GM19463 (cell line): Measurements from ENCODE around the gene ARHGEF40.

Source experiments
- ATAC-seq: cut with Tn5 transposase; IDR thresholded peaks from one replicate; pipeline ENCODE4 v1.9.1; 2021; ENCODE audit warnings: mild to moderate bottlenecking, moderate library complexity; ENCODE audit not compliant: unreplicated experiment

ARHGEF40 gene

GRCh38 chr14:21078726-21079125 is 8.6 kb downstream of the ARHGEF40 start:
- ATAC-seq, result no peak

- no peak for ATAC-seq
These were observed 11.5 kb downstream of the ARHGEF40 start for GRCh38 chr14:21081521-21082142.

- ATAC-seq, result no peak
These were observed 13.6 kb downstream of the ARHGEF40 start for GRCh38 chr14:21083565-21084325.

GRCh38 chr14:21084396-21084795 is 14.3 kb downstream of the ARHGEF40 start:
- ATAC-seq, result no peak

GRCh38 chr14:21084998-21085853 is 15.1 kb downstream of the ARHGEF40 start:
- no peak for ATAC-seq

GRCh38 chr14:21086908-21087293 is 16.8 kb downstream of the ARHGEF40 start:
- ATAC-seq, result no peak

- ATAC-seq, result peak; percentile 54
These were observed 17.4 kb downstream of the ARHGEF40 start for GRCh38 chr14:21087294-21088091.

- no peak for ATAC-seq
These were observed 18.6 kb downstream of the ARHGEF40 start for GRCh38 chr14:21088687-21089086.

- no peak for ATAC-seq
These were observed 19.2 kb downstream of the ARHGEF40 start for GRCh38 chr14:21089271-21089670.

GRCh38 chr14:21089877-21090193 is 19.7 kb downstream of the ARHGEF40 start:
- ATAC-seq, result no peak

- ATAC-seq, result no peak
These were observed 20.3 kb downstream of the ARHGEF40 start for GRCh38 chr14:21090194-21090939.

- ATAC-seq, result no peak
These were observed 21.0 kb downstream of the ARHGEF40 start for GRCh38 chr14:21090940-21091663.

GRCh38 chr14:21091821-21092272 is 21.7 kb downstream of the ARHGEF40 start:
- ATAC-seq, result no peak

- peak; percentile 93 for ATAC-seq
These were observed 22.3 kb downstream of the ARHGEF40 start for GRCh38 chr14:21092273-21093011.

GRCh38 chr14:21093018-21093417 is 22.9 kb downstream of the ARHGEF40 start:
- no peak for ATAC-seq

GRCh38 chr14:21093769-21094681 is 23.9 kb downstream of the ARHGEF40 start:
- no peak for ATAC-seq

GRCh38 chr14:21095430-21096205 is 25.5 kb downstream of the ARHGEF40 start:
- no peak for ATAC-seq
